ENCODE measurements around the gene FAM117A.

DNA sequence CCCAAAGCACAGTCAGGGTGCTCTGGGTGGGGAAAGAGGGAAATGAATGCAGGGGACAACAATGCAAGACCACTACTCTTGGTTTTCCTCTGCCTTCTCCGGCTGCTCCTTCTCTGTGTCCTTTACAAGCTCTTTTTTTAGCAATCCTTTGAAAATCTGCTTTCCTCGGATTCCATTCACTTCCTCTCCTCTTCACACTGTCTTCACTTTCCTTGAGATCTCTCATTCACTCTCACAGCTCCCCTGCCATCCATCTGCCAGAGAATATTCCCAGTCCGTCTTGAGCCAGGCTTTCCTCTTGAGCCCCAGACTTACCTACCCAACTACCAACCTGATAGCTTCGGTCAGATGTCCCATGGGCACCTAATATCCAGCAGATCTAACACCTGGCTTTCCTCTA, 75.1 kb downstream of the FAM117A start:
- TF ChIP-seq, protein P1, sequence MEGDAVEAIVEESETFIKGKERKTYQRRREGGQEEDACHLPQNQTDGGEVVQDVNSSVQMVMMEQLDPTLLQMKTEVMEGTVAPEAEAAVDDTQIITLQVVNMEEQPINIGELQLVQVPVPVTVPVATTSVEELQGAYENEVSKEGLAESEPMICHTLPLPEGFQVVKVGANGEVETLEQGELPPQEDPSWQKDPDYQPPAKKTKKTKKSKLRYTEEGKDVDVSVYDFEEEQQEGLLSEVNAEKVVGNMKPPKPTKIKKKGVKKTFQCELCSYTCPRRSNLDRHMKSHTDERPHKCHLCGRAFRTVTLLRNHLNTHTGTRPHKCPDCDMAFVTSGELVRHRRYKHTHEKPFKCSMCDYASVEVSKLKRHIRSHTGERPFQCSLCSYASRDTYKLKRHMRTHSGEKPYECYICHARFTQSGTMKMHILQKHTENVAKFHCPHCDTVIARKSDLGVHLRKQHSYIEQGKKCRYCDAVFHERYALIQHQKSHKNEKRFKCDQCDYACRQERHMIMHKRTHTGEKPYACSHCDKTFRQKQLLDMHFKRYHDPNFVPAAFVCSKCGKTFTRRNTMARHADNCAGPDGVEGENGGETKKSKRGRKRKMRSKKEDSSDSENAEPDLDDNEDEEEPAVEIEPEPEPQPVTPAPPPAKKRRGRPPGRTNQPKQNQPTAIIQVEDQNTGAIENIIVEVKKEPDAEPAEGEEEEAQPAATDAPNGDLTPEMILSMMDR (IDR thresholded peaks at IDR 0.05 in 2 of 3, conservative IDR thresholded peaks at IDR 0.05 in 1 of 3; ENCODE audit: control insufficient read depth in 2 of 3, extremely low read depth in 1 of 3, insufficient read depth in 1 of 3, low read depth in 3 of 3, low read length in 3 of 3): no peak
- TF ChIP-seq EZH2 (IDR thresholded peaks at IDR 0.05; ENCODE audit: borderline replicate concordance, control insufficient read depth, low read depth, low read length): no peak
- no peak for TF ChIP-seq TCF12 (IDR thresholded peaks at IDR 0.05; ENCODE audit: low read depth, low read length)
- no peak for TF ChIP-seq CREM (IDR thresholded peaks at IDR 0.05; ENCODE audit: low read depth)
- TF ChIP-seq ETV6 (conservative IDR thresholded peaks at IDR 0.05 in 1 of 2, IDR thresholded peaks at IDR 0.05 in 1 of 2; ENCODE audit: borderline replicate concordance in 1 of 2, low read depth in 1 of 2): no peak
- no peak for TF ChIP-seq POLR2A (IDR thresholded peaks at IDR 0.05; ENCODE audit: low read depth, low read length)
- TF ChIP-seq JUNB (IDR thresholded peaks at IDR 0.05): no peak
- no peak for TF ChIP-seq ZNF24 (IDR thresholded peaks at IDR 0.05)
- no peak for TF ChIP-seq POLR2AphosphoS5 (IDR thresholded peaks at IDR 0.05; ENCODE audit: low read length)
- TF ChIP-seq, protein P2, sequence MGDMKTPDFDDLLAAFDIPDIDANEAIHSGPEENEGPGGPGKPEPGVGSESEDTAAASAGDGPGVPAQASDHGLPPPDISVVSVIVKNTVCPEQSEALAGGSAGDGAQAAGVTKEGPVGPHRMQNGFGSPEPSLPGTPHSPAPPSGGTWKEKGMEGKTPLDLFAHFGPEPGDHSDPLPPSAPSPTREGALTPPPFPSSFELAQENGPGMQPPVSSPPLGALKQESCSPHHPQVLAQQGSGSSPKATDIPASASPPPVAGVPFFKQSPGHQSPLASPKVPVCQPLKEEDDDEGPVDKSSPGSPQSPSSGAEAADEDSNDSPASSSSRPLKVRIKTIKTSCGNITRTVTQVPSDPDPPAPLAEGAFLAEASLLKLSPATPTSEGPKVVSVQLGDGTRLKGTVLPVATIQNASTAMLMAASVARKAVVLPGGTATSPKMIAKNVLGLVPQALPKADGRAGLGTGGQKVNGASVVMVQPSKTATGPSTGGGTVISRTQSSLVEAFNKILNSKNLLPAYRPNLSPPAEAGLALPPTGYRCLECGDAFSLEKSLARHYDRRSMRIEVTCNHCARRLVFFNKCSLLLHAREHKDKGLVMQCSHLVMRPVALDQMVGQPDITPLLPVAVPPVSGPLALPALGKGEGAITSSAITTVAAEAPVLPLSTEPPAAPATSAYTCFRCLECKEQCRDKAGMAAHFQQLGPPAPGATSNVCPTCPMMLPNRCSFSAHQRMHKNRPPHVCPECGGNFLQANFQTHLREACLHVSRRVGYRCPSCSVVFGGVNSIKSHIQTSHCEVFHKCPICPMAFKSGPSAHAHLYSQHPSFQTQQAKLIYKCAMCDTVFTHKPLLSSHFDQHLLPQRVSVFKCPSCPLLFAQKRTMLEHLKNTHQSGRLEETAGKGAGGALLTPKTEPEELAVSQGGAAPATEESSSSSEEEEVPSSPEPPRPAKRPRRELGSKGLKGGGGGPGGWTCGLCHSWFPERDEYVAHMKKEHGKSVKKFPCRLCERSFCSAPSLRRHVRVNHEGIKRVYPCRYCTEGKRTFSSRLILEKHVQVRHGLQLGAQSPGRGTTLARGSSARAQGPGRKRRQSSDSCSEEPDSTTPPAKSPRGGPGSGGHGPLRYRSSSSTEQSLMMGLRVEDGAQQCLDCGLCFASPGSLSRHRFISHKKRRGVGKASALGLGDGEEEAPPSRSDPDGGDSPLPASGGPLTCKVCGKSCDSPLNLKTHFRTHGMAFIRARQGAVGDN (IDR thresholded peaks at IDR 0.05): no peak
- no peak for TF ChIP-seq SMC3 (IDR thresholded peaks at IDR 0.05; ENCODE audit: borderline replicate concordance, low read length)
- TF ChIP-seq NRF1 (conservative IDR thresholded peaks at IDR 0.05; ENCODE audit: low read depth, low read length): no peak

All from GM12878 (cell line).